ENCODE results near the gene SNTA1. TPM values are rescaled to one million over a fixed set of nuclear protein-coding genes. Genes with fewer than 3 reads are reported as not detected.

Gene SNTA1
- total and polyA plus RNA-seq, 2 of the 13 experiments (the other 11 are each of a cell fraction or from before 2014, with no cell fraction given), result 16.4 to 18.3 TPM

DNA sequence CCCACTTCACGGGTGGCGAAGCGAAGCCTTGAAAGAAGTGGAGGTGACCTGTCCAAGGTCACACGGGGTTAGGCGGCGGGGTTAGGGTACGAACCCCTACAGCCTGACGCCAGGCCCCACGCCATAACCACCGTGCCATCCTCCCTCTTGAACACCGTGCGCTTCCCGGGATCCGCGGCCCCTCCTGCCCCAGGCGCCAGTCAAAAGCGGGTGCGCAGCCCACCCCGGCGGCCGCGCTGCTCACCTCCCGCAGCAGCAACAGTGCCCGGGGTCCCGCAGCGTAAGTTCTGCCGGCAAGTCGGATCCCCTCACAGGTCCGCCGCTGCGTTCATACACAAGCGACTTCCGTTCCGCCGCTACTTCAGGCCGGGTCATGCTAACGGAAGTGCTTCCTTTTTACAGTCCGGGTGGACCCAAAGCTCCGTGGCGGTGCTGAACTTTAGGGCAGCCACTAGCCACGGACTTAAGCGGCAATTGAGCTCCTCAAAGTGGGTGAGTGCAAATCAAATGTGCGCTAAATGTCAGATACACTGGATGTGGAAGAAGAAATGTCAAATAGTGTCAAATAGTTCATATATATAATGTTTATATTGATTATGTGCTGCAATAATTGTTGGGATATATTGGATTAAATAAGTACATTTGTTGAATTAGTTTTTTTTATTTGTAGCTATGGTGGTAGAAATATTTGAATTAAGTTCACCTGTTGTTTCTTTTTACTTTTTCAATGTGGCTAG, 42.2 kb downstream of the SNTA1 start, which contains the start of gene CDK5RAP1 (continued):
- TF ChIP-seq, protein P1, sequence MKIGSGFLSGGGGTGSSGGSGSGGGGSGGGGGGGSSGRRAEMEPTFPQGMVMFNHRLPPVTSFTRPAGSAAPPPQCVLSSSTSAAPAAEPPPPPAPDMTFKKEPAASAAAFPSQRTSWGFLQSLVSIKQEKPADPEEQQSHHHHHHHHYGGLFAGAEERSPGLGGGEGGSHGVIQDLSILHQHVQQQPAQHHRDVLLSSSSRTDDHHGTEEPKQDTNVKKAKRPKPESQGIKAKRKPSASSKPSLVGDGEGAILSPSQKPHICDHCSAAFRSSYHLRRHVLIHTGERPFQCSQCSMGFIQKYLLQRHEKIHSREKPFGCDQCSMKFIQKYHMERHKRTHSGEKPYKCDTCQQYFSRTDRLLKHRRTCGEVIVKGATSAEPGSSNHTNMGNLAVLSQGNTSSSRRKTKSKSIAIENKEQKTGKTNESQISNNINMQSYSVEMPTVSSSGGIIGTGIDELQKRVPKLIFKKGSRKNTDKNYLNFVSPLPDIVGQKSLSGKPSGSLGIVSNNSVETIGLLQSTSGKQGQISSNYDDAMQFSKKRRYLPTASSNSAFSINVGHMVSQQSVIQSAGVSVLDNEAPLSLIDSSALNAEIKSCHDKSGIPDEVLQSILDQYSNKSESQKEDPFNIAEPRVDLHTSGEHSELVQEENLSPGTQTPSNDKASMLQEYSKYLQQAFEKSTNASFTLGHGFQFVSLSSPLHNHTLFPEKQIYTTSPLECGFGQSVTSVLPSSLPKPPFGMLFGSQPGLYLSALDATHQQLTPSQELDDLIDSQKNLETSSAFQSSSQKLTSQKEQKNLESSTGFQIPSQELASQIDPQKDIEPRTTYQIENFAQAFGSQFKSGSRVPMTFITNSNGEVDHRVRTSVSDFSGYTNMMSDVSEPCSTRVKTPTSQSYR (CRISPR knock-in tag; IDR thresholded peaks at IDR 0.05; ENCODE audit: borderline replicate concordance), result peak; percentile 87
- TF ChIP-seq BHLHE40 (IDR thresholded peaks at IDR 0.05; ENCODE audit: low read length), result peak; percentile 54; the same call in 1 of the 2 replicates
- TF ChIP-seq, protein P2, sequence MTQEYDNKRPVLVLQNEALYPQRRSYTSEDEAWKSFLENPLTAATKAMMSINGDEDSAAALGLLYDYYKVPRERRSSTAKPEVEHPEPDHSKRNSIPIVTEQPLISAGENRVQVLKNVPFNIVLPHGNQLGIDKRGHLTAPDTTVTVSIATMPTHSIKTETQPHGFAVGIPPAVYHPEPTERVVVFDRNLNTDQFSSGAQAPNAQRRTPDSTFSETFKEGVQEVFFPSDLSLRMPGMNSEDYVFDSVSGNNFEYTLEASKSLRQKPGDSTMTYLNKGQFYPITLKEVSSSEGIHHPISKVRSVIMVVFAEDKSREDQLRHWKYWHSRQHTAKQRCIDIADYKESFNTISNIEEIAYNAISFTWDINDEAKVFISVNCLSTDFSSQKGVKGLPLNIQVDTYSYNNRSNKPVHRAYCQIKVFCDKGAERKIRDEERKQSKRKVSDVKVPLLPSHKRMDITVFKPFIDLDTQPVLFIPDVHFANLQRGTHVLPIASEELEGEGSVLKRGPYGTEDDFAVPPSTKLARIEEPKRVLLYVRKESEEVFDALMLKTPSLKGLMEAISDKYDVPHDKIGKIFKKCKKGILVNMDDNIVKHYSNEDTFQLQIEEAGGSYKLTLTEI (CRISPR knock-in tag; conservative IDR thresholded peaks at IDR 0.05), result no peak
- TF ChIP-seq CENPT (CRISPR knock-in tag; IDR thresholded peaks at IDR 0.05; ENCODE audit: low read depth), result peak; percentile 82
- TF ChIP-seq ZNF605 (CRISPR knock-in tag; IDR thresholded peaks at IDR 0.05), result 0 out of 2 replicates have a peak, but pooled peaks have one; percentile 15
- TF ChIP-seq ZSCAN31 (CRISPR knock-in tag; IDR thresholded peaks at IDR 0.05; ENCODE audit: low read depth), result peak; percentile 97
- TF ChIP-seq PHF21A (CRISPR knock-in tag; IDR thresholded peaks at IDR 0.05), result peak; percentile 93
- peak; percentile 92; the same call in 1 of the 2 replicates for TF ChIP-seq ZNF101 (CRISPR knock-in tag; IDR thresholded peaks at IDR 0.05; ENCODE audit: borderline replicate concordance, low read depth)
- TF ChIP-seq, protein P3, sequence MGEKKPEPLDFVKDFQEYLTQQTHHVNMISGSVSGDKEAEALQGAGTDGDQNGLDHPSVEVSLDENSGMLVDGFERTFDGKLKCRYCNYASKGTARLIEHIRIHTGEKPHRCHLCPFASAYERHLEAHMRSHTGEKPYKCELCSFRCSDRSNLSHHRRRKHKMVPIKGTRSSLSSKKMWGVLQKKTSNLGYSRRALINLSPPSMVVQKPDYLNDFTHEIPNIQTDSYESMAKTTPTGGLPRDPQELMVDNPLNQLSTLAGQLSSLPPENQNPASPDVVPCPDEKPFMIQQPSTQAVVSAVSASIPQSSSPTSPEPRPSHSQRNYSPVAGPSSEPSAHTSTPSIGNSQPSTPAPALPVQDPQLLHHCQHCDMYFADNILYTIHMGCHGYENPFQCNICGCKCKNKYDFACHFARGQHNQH (CRISPR knock-in tag; IDR thresholded peaks at IDR 0.05), result peak; percentile 100
- no peak for TF ChIP-seq HOXA9 (CRISPR knock-in tag; IDR thresholded peaks at IDR 0.05; ENCODE audit: borderline replicate concordance)
- peak; percentile 87; the same call in 1 of the 2 replicates for TF ChIP-seq ZNF274 (CRISPR knock-in tag; IDR thresholded peaks at IDR 0.05)
- peak; percentile 44 for TF ChIP-seq PCBP2 (optimal IDR thresholded peaks at IDR 0.05; ENCODE audit: low read depth, low read length, poor library complexity, severe bottlenecking)
- TF ChIP-seq, protein P4, sequence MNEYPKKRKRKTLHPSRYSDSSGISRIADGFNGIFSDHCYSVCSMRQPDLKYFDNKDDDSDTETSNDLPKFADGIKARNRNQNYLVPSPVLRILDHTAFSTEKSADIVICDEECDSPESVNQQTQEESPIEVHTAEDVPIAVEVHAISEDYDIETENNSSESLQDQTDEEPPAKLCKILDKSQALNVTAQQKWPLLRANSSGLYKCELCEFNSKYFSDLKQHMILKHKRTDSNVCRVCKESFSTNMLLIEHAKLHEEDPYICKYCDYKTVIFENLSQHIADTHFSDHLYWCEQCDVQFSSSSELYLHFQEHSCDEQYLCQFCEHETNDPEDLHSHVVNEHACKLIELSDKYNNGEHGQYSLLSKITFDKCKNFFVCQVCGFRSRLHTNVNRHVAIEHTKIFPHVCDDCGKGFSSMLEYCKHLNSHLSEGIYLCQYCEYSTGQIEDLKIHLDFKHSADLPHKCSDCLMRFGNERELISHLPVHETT (CRISPR knock-in tag; conservative IDR thresholded peaks at IDR 0.05), result peak; percentile 96
- peak; percentile 75 for TF ChIP-seq ZNF678 (CRISPR knock-in tag; IDR thresholded peaks at IDR 0.05)
- TF ChIP-seq PHF5A (CRISPR knock-in tag; IDR thresholded peaks at IDR 0.05; ENCODE audit: low read depth, unreplicated experiment), result peak; percentile 99
- peak; percentile 81 for TF ChIP-seq BRCA1 (CRISPR knock-in tag; IDR thresholded peaks at IDR 0.05)
- peak; percentile 96 for TF ChIP-seq ZNF790 (CRISPR knock-in tag; IDR thresholded peaks at IDR 0.05; ENCODE audit: borderline replicate concordance)
- TF ChIP-seq SMARCE1 (IDR thresholded peaks at IDR 0.05; ENCODE audit: borderline replicate concordance), result no peak
- TF ChIP-seq SALL2 (CRISPR knock-in tag; IDR thresholded peaks at IDR 0.05), result peak; percentile 96; the same call in 1 of the 2 replicates
- TF ChIP-seq ZNF430 (CRISPR knock-in tag; IDR thresholded peaks at IDR 0.05), result peak; percentile 82
- TF ChIP-seq KLF6 (CRISPR knock-in tag; IDR thresholded peaks at IDR 0.05), result peak; percentile 97
- TF ChIP-seq, protein P5, sequence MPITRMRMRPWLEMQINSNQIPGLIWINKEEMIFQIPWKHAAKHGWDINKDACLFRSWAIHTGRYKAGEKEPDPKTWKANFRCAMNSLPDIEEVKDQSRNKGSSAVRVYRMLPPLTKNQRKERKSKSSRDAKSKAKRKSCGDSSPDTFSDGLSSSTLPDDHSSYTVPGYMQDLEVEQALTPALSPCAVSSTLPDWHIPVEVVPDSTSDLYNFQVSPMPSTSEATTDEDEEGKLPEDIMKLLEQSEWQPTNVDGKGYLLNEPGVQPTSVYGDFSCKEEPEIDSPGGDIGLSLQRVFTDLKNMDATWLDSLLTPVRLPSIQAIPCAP (CRISPR knock-in tag; IDR thresholded peaks at IDR 0.05; ENCODE audit: low read depth), result 0 out of 2 replicates have a peak, but pooled peaks have one; percentile 83
